ENCODE measurements around the gene SLC44A1. TPM values are rescaled to one million over a fixed set of nuclear protein-coding genes. Genes with fewer than 3 reads are reported as not detected.

Gene SLC44A1
- polyA plus RNA-seq, 1 experiment, result 6.6 TPM

DNA sequence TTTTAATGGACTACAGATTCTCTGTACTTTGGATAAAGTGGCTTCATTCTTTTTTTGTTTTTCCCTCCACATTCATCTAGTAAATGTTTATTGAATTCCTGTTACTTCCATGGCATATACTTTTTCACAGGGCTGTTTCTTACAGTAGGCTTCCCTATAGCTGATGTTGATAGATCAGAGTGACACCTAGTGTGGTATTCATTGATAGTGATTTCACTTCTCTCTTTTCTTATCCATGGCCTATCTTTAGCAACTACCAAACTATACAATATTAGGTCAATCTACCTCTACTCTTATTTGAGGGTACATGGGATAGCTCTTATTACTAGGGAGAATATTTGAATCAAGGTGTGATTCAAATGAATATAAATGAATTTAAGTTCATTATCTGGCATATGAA lies 239.2 kb downstream of the SLC44A1 start:
- CTCF ChIA-PET, result interaction anchor here (0.6 kb wide), 1 partner anchor 68 kb away, joined by 3 read pairs; no protein-coding TSS in a partner anchor
- no peaks in the 10 kb centered on the region for H3K27me3 ChIP-seq (ENCODE audit: control insufficient read depth, insufficient read depth, low read length)
- DNase-seq (ENCODE audit: low read depth), result no peak
- POLR2A ChIA-PET, result interaction anchor here (0.5 kb wide), 1 partner anchor 22 kb away, joined by 13 read pairs; no protein-coding TSS in a partner anchor
- no peak overlapping the region for H3K4me3 ChIP-seq (ENCODE audit: low read depth, low read length)
- TF ChIP-seq, protein P1, sequence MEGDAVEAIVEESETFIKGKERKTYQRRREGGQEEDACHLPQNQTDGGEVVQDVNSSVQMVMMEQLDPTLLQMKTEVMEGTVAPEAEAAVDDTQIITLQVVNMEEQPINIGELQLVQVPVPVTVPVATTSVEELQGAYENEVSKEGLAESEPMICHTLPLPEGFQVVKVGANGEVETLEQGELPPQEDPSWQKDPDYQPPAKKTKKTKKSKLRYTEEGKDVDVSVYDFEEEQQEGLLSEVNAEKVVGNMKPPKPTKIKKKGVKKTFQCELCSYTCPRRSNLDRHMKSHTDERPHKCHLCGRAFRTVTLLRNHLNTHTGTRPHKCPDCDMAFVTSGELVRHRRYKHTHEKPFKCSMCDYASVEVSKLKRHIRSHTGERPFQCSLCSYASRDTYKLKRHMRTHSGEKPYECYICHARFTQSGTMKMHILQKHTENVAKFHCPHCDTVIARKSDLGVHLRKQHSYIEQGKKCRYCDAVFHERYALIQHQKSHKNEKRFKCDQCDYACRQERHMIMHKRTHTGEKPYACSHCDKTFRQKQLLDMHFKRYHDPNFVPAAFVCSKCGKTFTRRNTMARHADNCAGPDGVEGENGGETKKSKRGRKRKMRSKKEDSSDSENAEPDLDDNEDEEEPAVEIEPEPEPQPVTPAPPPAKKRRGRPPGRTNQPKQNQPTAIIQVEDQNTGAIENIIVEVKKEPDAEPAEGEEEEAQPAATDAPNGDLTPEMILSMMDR (IDR thresholded peaks at IDR 0.05; ENCODE audit: insufficient read depth, low read depth, low read length), result no peak
- 0 out of 2 replicates have a peak, but pooled peaks cover 2% of the 10 kb centered on the region for H3K36me3 ChIP-seq (ENCODE audit: control insufficient read depth, insufficient read depth, low read length)

DNA sequence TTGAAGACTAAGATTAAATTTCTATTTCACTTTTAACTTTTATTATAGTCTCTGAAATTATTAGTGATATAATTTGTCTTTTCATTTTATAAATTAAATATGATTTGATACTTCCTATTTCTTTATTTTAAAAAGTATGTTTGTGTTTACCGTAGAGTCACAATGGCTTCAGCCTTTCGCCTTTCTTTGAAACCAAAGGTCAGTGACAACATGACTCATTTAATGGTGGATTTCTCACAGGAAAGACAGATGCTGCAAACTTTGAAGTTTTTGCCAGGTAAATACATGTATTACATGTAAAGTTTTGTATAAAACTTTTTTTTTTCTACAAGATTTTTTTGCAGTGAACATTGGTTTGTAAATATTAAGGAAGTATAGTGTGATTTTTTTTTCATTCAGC lies 239.8 kb downstream of the SLC44A1 start:
- TF ChIP-seq, protein P1 (IDR thresholded peaks at IDR 0.05; ENCODE audit: insufficient read depth, low read depth, low read length), result no peak
- Histone ChIP-seq H3K4me3 (ENCODE audit: low read depth, low read length) (no peak overlapping the region), H3K27me3 (ENCODE audit: control insufficient read depth, insufficient read depth, low read length) (no peaks in the 10 kb centered on the region), H3K36me3 (ENCODE audit: control insufficient read depth, insufficient read depth, low read length) (0 out of 2 replicates have a peak, but pooled peaks cover 2% of the 10 kb centered on the region)
- no peak for DNase-seq (ENCODE audit: low read depth)
- ChIA-PET POLR2A (no interaction called here), CTCF (no interaction called here)

DNA sequence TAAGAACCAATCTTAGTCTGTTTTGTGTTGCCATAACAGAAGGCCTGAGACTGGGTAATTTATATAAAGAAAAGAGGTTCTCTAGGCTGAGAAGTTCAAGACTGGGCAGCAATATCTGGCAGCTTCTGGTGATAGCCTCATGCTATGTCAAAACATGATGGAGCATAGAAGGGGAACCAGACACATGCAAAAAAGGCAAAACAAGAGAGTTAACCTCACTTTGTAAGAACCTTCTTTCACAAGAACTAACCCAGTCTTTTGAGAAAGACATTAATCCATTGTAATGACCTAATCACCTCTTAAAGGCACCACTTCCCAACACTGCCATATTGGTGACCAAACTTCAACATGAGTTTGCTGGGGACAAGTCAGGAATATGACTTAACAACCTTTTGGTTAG lies 240.7 kb downstream of the SLC44A1 start:
- TF ChIP-seq, protein P1 (IDR thresholded peaks at IDR 0.05; ENCODE audit: insufficient read depth, low read depth, low read length), result no peak
- no peak for DNase-seq (ENCODE audit: low read depth)

More for the DNA sequence above, 240.7 kb downstream of the SLC44A1 start:
- Histone ChIP-seq H3K27me3 (ENCODE audit: control insufficient read depth, insufficient read depth, low read length) (no peaks in the 10 kb centered on the region), H3K4me3 (ENCODE audit: low read depth, low read length) (no peak overlapping the region), H3K36me3 (ENCODE audit: control insufficient read depth, insufficient read depth, low read length) (0 out of 2 replicates have a peak, but pooled peaks cover 2% of the 10 kb centered on the region)
- POLR2A ChIA-PET, result no interaction called here
- CTCF ChIA-PET, result no interaction called here

Other genes with a start within 250 kb of the SLC44A1 start
- gene FSD1L, start 203.4 kb downstream of the SLC44A1 start, polyA plus RNA-seq (2011; rRNA removed), result 0.81 and 2.0 TPM in 2 replicates